H1 (cell line): ENCODE results near the gene FRG2C. TPM values are rescaled to one million over a fixed set of nuclear protein-coding genes. Genes with fewer than 3 reads are reported as not detected.
"Not testable (repeated sequence)": the region's sequence is repeated elsewhere in the genome, so short reads cannot be mapped to it uniquely, and the experiment has no call there.

Experiments
- CTCF ChIA-PET: fragments of 300-600 bp; sonication (Branson Sonifier 250); formaldehyde crosslinking; loops from one replicate; lab custom pipeline; 2021; ENCODE audit not compliant: partially characterized antibody; lab: Charles Lee
- POLR2A ChIA-PET: fragments of 300-600 bp; sonication (Branson Sonifier 250); formaldehyde crosslinking; loops from one replicate; lab custom pipeline; 2021; ENCODE audit warnings: inconsistent platforms; ENCODE audit not compliant: partially characterized antibody; lab: Charles Lee
- DNase-seq, 2 experiments: peaks; one replicate each; pipeline versions ENCODE4 v3.0.0 to v3.0.0-alpha.2; 2010 to 2022; ENCODE audit warnings: low spot score in 2 of 2, low read depth in 1 of 2, mixed read lengths in 1 of 2
- FAIRE-seq: peaks from 2 replicates; lab custom pipeline; 2011; peaks lifted over from hg19 to GRCh38; lab: Jason Lieb, UNC
- H2AFZ ChIP-seq: 2 replicates; pipeline ENCODE4 v1.8.1; 2012; ENCODE audit warnings: low read length, inconsistent platforms
- H2AK5ac ChIP-seq: 2 replicates; pipeline ENCODE4 v1.6.1; 2013; ENCODE audit warnings: low read depth, low read length
- H2BK120ac ChIP-seq: replicated peaks from 2 replicates; pipeline ENCODE3; 2013; ENCODE audit warnings: low read depth, low read length, inconsistent platforms
- H2BK12ac ChIP-seq: 2 replicates; pipeline ENCODE4 v1.6.1; 2013; ENCODE audit warnings: low read depth, low read length
- H2BK15ac ChIP-seq: 2 replicates; pipeline ENCODE4 v1.6.1; 2013; ENCODE audit warnings: low read length
- H2BK20ac ChIP-seq: 2 replicates; pipeline ENCODE4 v1.6.1; 2013; ENCODE audit warnings: low read length
- H2BK5ac ChIP-seq: 2 replicates; pipeline ENCODE4 v1.6.1; 2013; ENCODE audit warnings: low read depth, low read length
- H3K14ac ChIP-seq: 2 replicates; pipeline ENCODE4 v1.6.1; 2013; ENCODE audit warnings: inconsistent platforms; ENCODE audit not compliant: insufficient read length
- H3K18ac ChIP-seq: 2 replicates; pipeline ENCODE4 v1.6.1; 2013; ENCODE audit warnings: low read length; ENCODE audit errors: extremely low read depth
- H3K23ac ChIP-seq: 2 replicates; pipeline ENCODE4 v1.6.1; 2013; ENCODE audit warnings: inconsistent platforms; ENCODE audit not compliant: insufficient read length
- H3K23me2 ChIP-seq: 2 replicates; pipeline ENCODE4 v1.6.1; 2013; ENCODE audit warnings: low read depth, low read length
- H3K27ac ChIP-seq: 2 replicates; pipeline ENCODE4 v1.6.1; 2011; ENCODE audit warnings: low read depth, low read length, inconsistent platforms
- H3K27me3 ChIP-seq, 4 experiments: replicated peaks in 1 of 4; 1 replicate in 1 of 4; 2 replicates in 3 of 4; pipeline versions ENCODE4 v1.6.1 to v1.8.1; 2011 to 2013; ENCODE audit warnings: low read length in 3 of 4, mild to moderate bottlenecking in 3 of 4, inconsistent platforms in 2 of 4, mixed read lengths in 2 of 4, moderate library complexity in 1 of 4; ENCODE audit not compliant: control insufficient read depth in 3 of 4, insufficient read depth in 3 of 4; ENCODE audit errors: extremely low read depth in 1 of 4
- H3K36me3 ChIP-seq, 4 experiments: 2 replicates each; pipeline versions ENCODE4 v1.6.1 to v1.8.1; 2011 to 2013; ENCODE audit warnings: mild to moderate bottlenecking in 4 of 4, low read length in 3 of 4, moderate library complexity in 2 of 4, control low read depth in 1 of 4, inconsistent platforms in 1 of 4; ENCODE audit not compliant: insufficient read depth in 4 of 4, control insufficient read depth in 2 of 4
- H3K4ac ChIP-seq: replicated peaks from 2 replicates; pipeline ENCODE3; 2013; ENCODE audit warnings: low read length, low read depth, mixed read lengths, inconsistent platforms; ENCODE audit not compliant: insufficient read length
- H3K4me1 ChIP-seq, 4 experiments: replicated peaks in 1 of 4; 1 replicate in 1 of 4; 2 replicates in 3 of 4; pipeline versions ENCODE4 v1.6.1 to v1.8.1; 2011 to 2013; ENCODE audit warnings: low read length in 3 of 4, inconsistent platforms in 2 of 4, mixed read lengths in 1 of 4; ENCODE audit not compliant: insufficient read depth in 4 of 4, control insufficient read depth in 3 of 4
- H3K4me2 ChIP-seq, 2 experiments: 2 replicates each; pipeline versions ENCODE4 v1.6.1 to v1.8.1; 2011 to 2013; ENCODE audit warnings: low read depth in 2 of 2, low read length in 2 of 2, control low read depth in 1 of 2, inconsistent platforms in 1 of 2, mild to moderate bottlenecking in 1 of 2; ENCODE audit not compliant: insufficient read depth in 1 of 2
- H3K4me3 ChIP-seq, 4 experiments: fragments of 200-600, 300-600 bp in 1 of 4; sonication (generic), shearing (Covaris generic), sonication (Bioruptor Twin) in 1 of 4; 2 replicates each; pipeline versions ENCODE4 v1.5.1 to v1.8.1; 2011 to 2016; ENCODE audit warnings: low read length in 4 of 4, low read depth in 3 of 4, control low read depth in 2 of 4, inconsistent platforms in 2 of 4, mild to moderate bottlenecking in 2 of 4, mixed read lengths in 1 of 4, moderate library complexity in 1 of 4; ENCODE audit not compliant: insufficient read depth in 2 of 4; ENCODE audit errors: extremely low read depth in 1 of 4
- H3K56ac ChIP-seq: replicated peaks from 2 replicates; pipeline ENCODE3; 2013; ENCODE audit warnings: low read depth, mild to moderate bottlenecking, mixed read lengths, low read length, inconsistent platforms; ENCODE audit not compliant: insufficient read length
- H3K79me1 ChIP-seq: 2 replicates; pipeline ENCODE4 v1.6.1; 2013; ENCODE audit warnings: low read depth, low read length, control low read depth
- H3K79me2 ChIP-seq, 2 experiments: 2 replicates each; pipeline versions ENCODE4 v1.6.1 to v1.8.1; 2012 to 2013; ENCODE audit warnings: low read length in 2 of 2, mild to moderate bottlenecking in 2 of 2, inconsistent platforms in 1 of 2; ENCODE audit not compliant: insufficient read depth in 2 of 2, control insufficient read depth in 1 of 2
- H3K9ac ChIP-seq, 4 experiments: replicated peaks in 1 of 4; 1 replicate in 1 of 4; 2 replicates in 3 of 4; pipeline versions ENCODE4 v1.6.1 to v1.8.1; 2011 to 2013; ENCODE audit warnings: low read depth in 3 of 4, low read length in 3 of 4, control low read depth in 2 of 4, mild to moderate bottlenecking in 2 of 4, moderate library complexity in 2 of 4, inconsistent platforms in 1 of 4; ENCODE audit errors: extremely low read depth in 1 of 4
- H3K9me3 ChIP-seq, 2 experiments: 2 replicates each; pipeline versions ENCODE4 v1.6.1 to v1.8.1; 2012 to 2013; ENCODE audit warnings: mild to moderate bottlenecking in 2 of 2, moderate library complexity in 2 of 2, control low read depth in 1 of 2, inconsistent platforms in 1 of 2, low read depth in 1 of 2, low read length in 1 of 2, mixed read lengths in 1 of 2; ENCODE audit not compliant: insufficient read depth in 2 of 2
- H4K20me1 ChIP-seq, 2 experiments: replicated peaks in 1 of 2; 2 replicates each; pipeline versions ENCODE3 to v1.8.1; 2011 to 2013; ENCODE audit warnings: inconsistent platforms in 2 of 2, low read length in 2 of 2, mild to moderate bottlenecking in 1 of 2; ENCODE audit not compliant: insufficient read depth in 2 of 2, control insufficient read depth in 1 of 2
- H4K5ac ChIP-seq: 2 replicates; pipeline ENCODE4 v1.6.1; 2013; ENCODE audit warnings: low read length, low read depth, mixed read lengths, inconsistent platforms; ENCODE audit not compliant: insufficient read length
- H4K8ac ChIP-seq: 2 replicates; pipeline ENCODE4 v1.8.0; 2013; ENCODE audit warnings: mild to moderate bottlenecking, moderate library complexity, low read length, inconsistent platforms; ENCODE audit not compliant: insufficient read depth; ENCODE audit errors: extremely low read depth
- H4K91ac ChIP-seq: replicated peaks from 2 replicates; pipeline ENCODE3; 2013; ENCODE audit warnings: low read length, mixed read lengths, inconsistent platforms; ENCODE audit not compliant: insufficient read length
- WGBS, 2 experiments: shearing (Covaris generic) in 1 of 2; methylation state at CpG; one replicate each; pipeline versions ENCODE4 v1.1.6 to v1.1.7; 2013 to 2015; ENCODE audit warnings: low lambda C conversion rate in 2 of 2, mixed read lengths in 2 of 2, inconsistent platforms in 1 of 2, low coverage in 1 of 2, missing lambda C conversion rate in 1 of 2; ENCODE audit not compliant: insufficient replicate concordance in 2 of 2, insufficient coverage in 1 of 2, insufficient read length in 1 of 2; ENCODE audit errors: extremely low coverage in 1 of 2, missing lambda C conversion rate in 1 of 2; 5-methylcytosine and 5-hydroxymethylcytosine counted together
- polyA plus RNA-seq, 7 experiments: library from polyadenylated mRNA; depleted of rRNA in 3 of 7; stranded (reverse) in 5 of 7; unstranded in 2 of 7; fragments of >200 nt in 5 of 7; fragments of 200-250 nt in 2 of 7; gene quantifications; 1 replicate in 5 of 7; 2 replicates in 1 of 7; 4 replicates in 1 of 7; pipeline versions ENCODE4 v1.2.1 to v1.2.3, GENCODE V29; 2011 to 2013; ENCODE audit warnings: missing spikeins in 2 of 7, mixed read lengths in 2 of 7
- total RNA-seq: library from RNA; stranded (reverse); fragmentation: NEBNext Ultra II Directional; extraction: Animal tissue kit (Norgen Biotek cat#: 25700); gene quantifications from 2 replicates; pipeline ENCODE4 v1.2.1, GENCODE V29; 2021

The FRG2C gene
- total and polyA plus RNA-seq, 2 of the 8 experiments (the other 6 are each of a cell fraction or from before 2014, with no cell fraction given) = not detected

- H4K20me1 ChIP-seq, H4K5ac ChIP-seq, H2AK5ac ChIP-seq, H2BK5ac ChIP-seq, H3K27me3 ChIP-seq, H3K36me3 ChIP-seq, H4K8ac ChIP-seq, H3K18ac ChIP-seq, H2BK15ac ChIP-seq, H4K91ac ChIP-seq, H3K4me3 ChIP-seq, H3K79me1 ChIP-seq, H2AFZ ChIP-seq, H3K4me2 ChIP-seq, H2BK120ac ChIP-seq, H2BK12ac ChIP-seq, H3K23me2 ChIP-seq, H3K79me2 ChIP-seq, DNase-seq, H3K23ac ChIP-seq, H3K27ac ChIP-seq, CTCF ChIA-PET, H3K4ac ChIP-seq, FAIRE-seq, H3K4me1 ChIP-seq, H3K56ac ChIP-seq, H3K9me3 ChIP-seq, H3K9ac ChIP-seq, H3K14ac ChIP-seq, POLR2A ChIA-PET, H2BK20ac ChIP-seq: not testable (repeated sequence)
- 93% methylated on average over 4 of the region's 4 CpGs; no CpG with 5 or more reads in 1 of the 2 experiments for WGBS, 2 experiments
These were observed 18.6 kb upstream of the FRG2C start for GRCh38 chr3:75645548-75645947.
